ENCODE results near the gene LPAR2. TPM values are rescaled to one million over a fixed set of nuclear protein-coding genes. Genes with fewer than 3 reads are reported as not detected.

Gene LPAR2
- total RNA-seq, 1 donor: 0.72 TPM

DNA sequence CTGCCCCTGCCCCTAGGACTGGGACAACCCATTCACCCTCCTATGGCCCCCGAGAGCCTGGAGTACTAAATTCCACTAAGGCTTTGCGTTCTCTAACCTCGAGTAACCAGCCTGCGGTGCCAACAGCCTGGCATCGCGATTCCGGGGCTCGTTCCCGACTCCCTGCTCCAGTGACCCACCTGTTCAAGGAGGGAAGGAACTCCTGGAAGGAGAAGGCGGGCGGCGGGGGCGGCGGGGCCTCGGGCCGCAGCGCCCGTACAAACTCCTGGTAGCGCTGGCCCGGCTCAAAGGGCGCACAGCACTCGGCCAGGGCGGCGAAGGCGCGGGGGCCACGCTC, 9.1 kb upstream of the LPAR2 start:
- H3K9me3 ChIP-seq (ENCODE audit: low read depth, low read length): no peaks in the 10 kb centered on the region
- TF ChIP-seq, protein P1, sequence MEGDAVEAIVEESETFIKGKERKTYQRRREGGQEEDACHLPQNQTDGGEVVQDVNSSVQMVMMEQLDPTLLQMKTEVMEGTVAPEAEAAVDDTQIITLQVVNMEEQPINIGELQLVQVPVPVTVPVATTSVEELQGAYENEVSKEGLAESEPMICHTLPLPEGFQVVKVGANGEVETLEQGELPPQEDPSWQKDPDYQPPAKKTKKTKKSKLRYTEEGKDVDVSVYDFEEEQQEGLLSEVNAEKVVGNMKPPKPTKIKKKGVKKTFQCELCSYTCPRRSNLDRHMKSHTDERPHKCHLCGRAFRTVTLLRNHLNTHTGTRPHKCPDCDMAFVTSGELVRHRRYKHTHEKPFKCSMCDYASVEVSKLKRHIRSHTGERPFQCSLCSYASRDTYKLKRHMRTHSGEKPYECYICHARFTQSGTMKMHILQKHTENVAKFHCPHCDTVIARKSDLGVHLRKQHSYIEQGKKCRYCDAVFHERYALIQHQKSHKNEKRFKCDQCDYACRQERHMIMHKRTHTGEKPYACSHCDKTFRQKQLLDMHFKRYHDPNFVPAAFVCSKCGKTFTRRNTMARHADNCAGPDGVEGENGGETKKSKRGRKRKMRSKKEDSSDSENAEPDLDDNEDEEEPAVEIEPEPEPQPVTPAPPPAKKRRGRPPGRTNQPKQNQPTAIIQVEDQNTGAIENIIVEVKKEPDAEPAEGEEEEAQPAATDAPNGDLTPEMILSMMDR (IDR thresholded peaks at IDR 0.05; ENCODE audit: extremely low read depth, low read depth, low read length): no peak

DNA sequence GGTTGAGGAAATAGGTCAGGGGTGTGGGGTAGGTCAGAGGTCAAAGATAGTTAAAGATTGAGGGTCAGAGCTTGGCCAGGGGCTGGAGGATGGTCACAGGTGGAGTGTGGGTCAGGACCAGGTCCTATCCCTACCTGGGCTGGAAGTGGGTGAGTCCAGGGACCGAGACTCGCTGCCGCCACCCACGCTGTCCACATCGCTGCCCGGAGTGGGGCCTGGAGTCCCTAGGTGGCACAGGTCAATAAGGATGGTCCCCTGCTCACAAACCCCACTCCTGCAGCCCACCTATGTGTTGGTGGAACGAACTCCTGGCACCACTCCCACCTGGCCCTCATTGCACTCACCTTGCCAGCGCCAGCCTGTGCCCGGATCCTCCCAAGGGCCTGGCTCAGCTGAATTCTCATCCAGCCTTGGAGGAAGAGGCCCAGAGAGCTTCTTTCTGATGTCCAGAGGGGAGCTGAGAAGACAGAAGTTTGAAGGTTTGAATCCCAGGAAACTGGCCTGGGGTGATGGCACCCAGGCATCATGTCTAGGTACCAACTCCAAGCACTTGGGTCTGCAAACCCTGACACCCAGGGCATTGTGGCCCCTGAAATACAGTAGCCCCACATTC, 8.7 kb upstream of the LPAR2 start:
- Histone ChIP-seq H3K27ac (ENCODE audit: low read depth, low read length) (no peak overlapping the region), H3K36me3 (ENCODE audit: insufficient read depth, low read length) (peaks cover 36% of the 10 kb centered on the region), H3K4me3 (ENCODE audit: insufficient read depth, low read length) (no peak overlapping the region), H3K27me3 (ENCODE audit: insufficient read depth, low read length) (no peaks in the 10 kb centered on the region), H3K9me3 (ENCODE audit: low read depth, low read length) (no peaks in the 10 kb centered on the region), H3K79me2 (ENCODE audit: insufficient read depth, low read length) (no peaks in the 10 kb centered on the region), H4K20me1 (ENCODE audit: insufficient read depth, low read length) (no peaks in the 10 kb centered on the region), H3K4me1 (ENCODE audit: insufficient read depth, low read length) (no peaks in the 10 kb centered on the region), H3K4me2 (ENCODE audit: insufficient read depth, low read length) (no peak overlapping the region), H2AFZ (ENCODE audit: low read length) (no peak overlapping the region)
- TF ChIP-seq, protein P1 (IDR thresholded peaks at IDR 0.05; ENCODE audit: extremely low read depth, low read depth, low read length): no peak
- peak; percentile 87 for DNase-seq (ENCODE audit: insufficient read length, low spot score, missing footprints)

More for the DNA sequence above, 9.1 kb upstream of the LPAR2 start:
- Histone ChIP-seq H3K36me3 (ENCODE audit: insufficient read depth, low read length) (peaks cover 37% of the 10 kb centered on the region), H3K4me2 (ENCODE audit: insufficient read depth, low read length) (no peak overlapping the region), H3K27ac (ENCODE audit: low read depth, low read length) (no peak overlapping the region), H3K27me3 (ENCODE audit: insufficient read depth, low read length) (no peaks in the 10 kb centered on the region), H2AFZ (ENCODE audit: low read length) (no peak overlapping the region), H3K4me3 (ENCODE audit: insufficient read depth, low read length) (no peak overlapping the region), H3K79me2 (ENCODE audit: insufficient read depth, low read length) (no peaks in the 10 kb centered on the region), H3K4me1 (ENCODE audit: insufficient read depth, low read length) (no peaks in the 10 kb centered on the region), H4K20me1 (ENCODE audit: insufficient read depth, low read length) (no peaks in the 10 kb centered on the region)
- DNase-seq (ENCODE audit: insufficient read length, low spot score, missing footprints): no peak

DNA sequence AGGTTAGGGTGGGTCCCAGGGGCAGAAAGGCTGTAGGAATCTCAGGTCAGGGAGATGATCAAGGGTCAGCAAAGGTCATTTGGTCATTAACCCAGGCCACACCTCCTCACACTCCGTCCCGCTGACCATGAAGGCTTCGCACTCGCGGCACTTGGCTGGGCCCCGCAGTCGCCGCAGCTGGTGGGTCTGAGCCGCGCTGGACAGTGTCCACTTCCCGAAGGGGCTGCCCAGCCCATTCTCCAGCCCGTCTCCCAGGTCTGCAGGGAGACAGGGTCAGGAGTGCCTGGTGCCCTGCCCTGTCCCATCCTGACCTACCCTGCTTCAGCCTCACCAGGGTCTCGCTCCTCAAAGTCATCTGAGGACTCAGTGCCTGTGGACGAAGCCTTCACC, 7.3 kb upstream of the LPAR2 start:
- Histone ChIP-seq H3K4me2 (ENCODE audit: insufficient read depth, low read length) (no peak overlapping the region), H3K4me3 (ENCODE audit: insufficient read depth, low read length) (no peak overlapping the region), H3K36me3 (ENCODE audit: insufficient read depth, low read length) (peaks cover 31% of the 10 kb centered on the region), H3K4me1 (ENCODE audit: insufficient read depth, low read length) (no peaks in the 10 kb centered on the region), H3K9me3 (ENCODE audit: low read depth, low read length) (no peaks in the 10 kb centered on the region), H3K79me2 (ENCODE audit: insufficient read depth, low read length) (no peaks in the 10 kb centered on the region), H2AFZ (ENCODE audit: low read length) (no peak overlapping the region), H4K20me1 (ENCODE audit: insufficient read depth, low read length) (no peaks in the 10 kb centered on the region), H3K27ac (ENCODE audit: low read depth, low read length) (no peak overlapping the region), H3K27me3 (ENCODE audit: insufficient read depth, low read length) (no peaks in the 10 kb centered on the region)
- TF ChIP-seq, protein P1 (IDR thresholded peaks at IDR 0.05; ENCODE audit: extremely low read depth, low read depth, low read length): no peak
- peak; percentile 86 for DNase-seq (ENCODE audit: insufficient read length, low spot score, missing footprints)

DNA sequence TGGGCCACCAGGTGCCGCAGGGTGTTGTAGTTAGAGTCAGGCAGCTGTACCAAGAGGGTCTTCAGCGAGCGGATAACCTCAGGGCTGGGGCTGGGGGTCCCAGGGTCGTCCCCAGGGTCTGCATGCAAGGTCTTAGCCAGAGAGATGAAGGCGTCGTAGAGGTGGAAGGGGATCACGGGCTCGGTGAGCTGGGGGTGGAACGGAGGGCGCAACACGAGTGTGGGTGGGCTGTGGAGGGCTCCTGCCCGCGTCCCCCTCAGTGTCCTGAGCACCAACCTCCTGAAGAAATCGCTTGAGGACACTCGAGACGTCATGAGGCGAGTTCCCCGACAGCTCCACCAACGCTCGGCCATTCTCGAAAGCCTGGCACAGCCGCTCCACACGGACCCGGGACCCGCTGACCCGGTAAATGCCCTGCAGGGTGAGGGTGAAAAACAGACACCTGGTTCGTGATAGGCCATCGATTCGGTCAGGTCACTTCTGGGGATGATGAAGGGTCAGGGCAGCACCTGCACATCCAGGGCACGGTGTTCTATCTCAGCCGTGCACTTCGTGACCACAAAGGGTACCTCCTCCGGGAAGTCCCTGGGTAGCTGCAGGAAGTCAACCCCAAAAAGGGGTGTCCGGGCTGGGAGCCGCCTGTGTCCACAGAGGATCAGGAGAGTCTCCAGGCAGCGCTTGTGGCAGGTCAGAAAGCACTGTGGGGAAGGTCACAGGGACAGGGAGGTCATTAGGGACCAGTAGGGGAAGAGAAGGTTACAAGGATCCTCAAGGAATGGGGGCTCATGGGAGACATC, 6.7 kb upstream of the LPAR2 start:
- H3K4me1 ChIP-seq (ENCODE audit: insufficient read depth, low read length): no peaks in the 10 kb centered on the region
- no peaks in the 10 kb centered on the region for H4K20me1 ChIP-seq (ENCODE audit: insufficient read depth, low read length)
- H3K79me2 ChIP-seq (ENCODE audit: insufficient read depth, low read length): no peaks in the 10 kb centered on the region
- H3K4me3 ChIP-seq (ENCODE audit: insufficient read depth, low read length): no peak overlapping the region
- H3K27ac ChIP-seq (ENCODE audit: low read depth, low read length): no peak overlapping the region
- H3K4me2 ChIP-seq (ENCODE audit: insufficient read depth, low read length): no peak overlapping the region
- no peak overlapping the region for H2AFZ ChIP-seq (ENCODE audit: low read length)
- H3K36me3 ChIP-seq (ENCODE audit: insufficient read depth, low read length): peaks cover 29% of the 10 kb centered on the region
- H3K9me3 ChIP-seq (ENCODE audit: low read depth, low read length): no peaks in the 10 kb centered on the region
- no peaks in the 10 kb centered on the region for H3K27me3 ChIP-seq (ENCODE audit: insufficient read depth, low read length)
- DNase-seq (ENCODE audit: insufficient read length, low spot score, missing footprints): peak; percentile 90
- TF ChIP-seq, protein P1 (IDR thresholded peaks at IDR 0.05; ENCODE audit: extremely low read depth, low read depth, low read length): no peak
